Pancreas (tissue), 10 donors: ENCODE measurements around the gene FRMD4A. TPM values are rescaled to one million over a fixed set of nuclear protein-coding genes. Genes with fewer than 3 reads are reported as not detected.

Experiments used
- ATAC-seq, 4 donors: fragments of 200-7000 bp; cut with Tn5 transposase; one replicate each; pipeline versions ENCODE4 v1.8.0 to v1.9.1; 2020; ENCODE audit warnings: mild to moderate bottlenecking in 4 of 4, moderate library complexity in 4 of 4
- DNase-seq, 6 donors: peaks; one replicate each; pipeline ENCODE4 v3.0.0-alpha.2; 2020
- FAIRE-seq: peaks from 2 replicates; lab custom pipeline; 2012; peaks lifted over from hg19 to GRCh38; lab: Jason Lieb, UNC
- H3K27ac ChIP-seq, 4 donors: fragments of 200-600 bp; sonication (generic); 1 replicate in 3 of 4; 2 replicates in 1 of 4; pipeline versions ENCODE4 v1.5.0 to v1.8.0; 2020
- H3K27me3 ChIP-seq, 4 donors: fragments of 200-600 bp; one replicate each; pipeline ENCODE4 v1.8.0; 2021
- H3K36me3 ChIP-seq, 3 donors: fragments of 200-600 bp; sonication (generic) in 1 of 3; one replicate each; pipeline versions ENCODE4 v1.5.0 to v1.8.0; 2020 to 2021
- H3K4me1 ChIP-seq, 3 donors: fragments of 200-600 bp; one replicate each; pipeline ENCODE4 v1.8.0; 2021
- H3K4me3 ChIP-seq, 4 donors: fragments of 200-600 bp; sonication (generic) in 2 of 4; one replicate each; pipeline versions ENCODE4 v1.5.0 to v1.8.0; 2020 to 2021
- H3K9me3 ChIP-seq, 4 donors: fragments of 200-600 bp; one replicate each; pipeline ENCODE4 v1.8.0; 2021
- WGBS, 2 donors: extraction: QIAGEN DNeasy Blood & Tissue Kit; methylation state at CpG; one replicate each; pipeline ENCODE4 v1.1.7; 2013; 5-methylcytosine and 5-hydroxymethylcytosine counted together
- intact Hi-C, 3 donors: fragments of 100-400 bp; cut with DNase I; formaldehyde crosslinking; loops; one replicate each; pipeline versions ENCODE4 v1.11.1 to v1.14.2; 2022
- polyA plus RNA-seq, 2 donors: library from polyadenylated mRNA; stranded (reverse); fragments of 200-250 nt; gene quantifications; one replicate each; pipeline ENCODE4 v1.2.3, GENCODE V29; 2013
- total RNA-seq, 6 donors: library from RNA; stranded (reverse); fragmentation: NEBNext Ultra II Directional in 4 of 6; extraction: Animal tissue kit (Norgen Biotek cat#: 25700) in 4 of 6; gene quantifications; one replicate each; pipeline versions ENCODE4 v1.2.1 to v1.2.4, GENCODE V29; 2021 to 2023
- TF ChIP-seq, protein P1 (sequence below), 4 donors: fragments of 200-600 bp; sonication (generic) in 3 of 4; IDR thresholded peaks; one replicate each; pipeline versions ENCODE4 v1.5.0 to v1.8.0; 2021; ENCODE audit warnings: antibody characterized with exemption in 4 of 4
- donor health status: healthy with polysubstance abuse.
- donor health status: DM: no; HTN: no; CAD: no; lungs with moderate emphysema.
- donor health status: DM: no; HTN: no; CAD: no.
- donor health status: control.
- donor health status: control.
- donor health status: Bipolar disorder and iron deficiency.
- donor health status: DM: yes; HTN: yes; CAD: no.
- donor health status: DM: no; HTN: no; CAD: no.
- donor health status: DM: no; HTN: no; CAD: no.
- donor health status: DM: yes; HTN: yes; CAD: no.

The FRMD4A gene
- total and polyA plus RNA-seq, 8 donors = 13.5 to 27.5 (median 18.7) TPM

- FAIRE-seq (no peak), ATAC-seq (no peak), DNase-seq (no peak)
- Histone ChIP-seq H3K36me3 (no peaks in the 10 kb centered on the region), H3K4me1 (no peaks in the 10 kb centered on the region), H3K27ac (no peak overlapping the region), H3K9me3 (no peaks in the 10 kb centered on the region), H3K27me3 (no peaks in the 10 kb centered on the region), H3K4me3 (no peak overlapping the region)
- WGBS, 2 donors = 71 to 86% methylated on average over 6 of the region's 6 CpGs
- TF ChIP-seq, protein P1, sequence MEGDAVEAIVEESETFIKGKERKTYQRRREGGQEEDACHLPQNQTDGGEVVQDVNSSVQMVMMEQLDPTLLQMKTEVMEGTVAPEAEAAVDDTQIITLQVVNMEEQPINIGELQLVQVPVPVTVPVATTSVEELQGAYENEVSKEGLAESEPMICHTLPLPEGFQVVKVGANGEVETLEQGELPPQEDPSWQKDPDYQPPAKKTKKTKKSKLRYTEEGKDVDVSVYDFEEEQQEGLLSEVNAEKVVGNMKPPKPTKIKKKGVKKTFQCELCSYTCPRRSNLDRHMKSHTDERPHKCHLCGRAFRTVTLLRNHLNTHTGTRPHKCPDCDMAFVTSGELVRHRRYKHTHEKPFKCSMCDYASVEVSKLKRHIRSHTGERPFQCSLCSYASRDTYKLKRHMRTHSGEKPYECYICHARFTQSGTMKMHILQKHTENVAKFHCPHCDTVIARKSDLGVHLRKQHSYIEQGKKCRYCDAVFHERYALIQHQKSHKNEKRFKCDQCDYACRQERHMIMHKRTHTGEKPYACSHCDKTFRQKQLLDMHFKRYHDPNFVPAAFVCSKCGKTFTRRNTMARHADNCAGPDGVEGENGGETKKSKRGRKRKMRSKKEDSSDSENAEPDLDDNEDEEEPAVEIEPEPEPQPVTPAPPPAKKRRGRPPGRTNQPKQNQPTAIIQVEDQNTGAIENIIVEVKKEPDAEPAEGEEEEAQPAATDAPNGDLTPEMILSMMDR (IDR thresholded peaks at IDR 0.05) = no peak
- intact Hi-C loops = no loop called here
These were observed 44.7 kb downstream of the FRMD4A start for GRCh38 chr10:14285941-14286560.

- no peaks in the 10 kb centered on the region for H3K36me3 ChIP-seq
- WGBS, 2 donors = 88 to 94% methylated on average over 4 of the region's 4 CpGs
- no peak for DNase-seq
- intact Hi-C loops = no loop called here
- H3K4me3 ChIP-seq = no peak overlapping the region
- no peaks in the 10 kb centered on the region for H3K9me3 ChIP-seq
- H3K27me3 ChIP-seq = no peaks in the 10 kb centered on the region
- FAIRE-seq = no peak
- ATAC-seq = no peak
- H3K4me1 ChIP-seq = no peaks in the 10 kb centered on the region
- TF ChIP-seq, protein P1 (IDR thresholded peaks at IDR 0.05) = no peak
- no peak overlapping the region for H3K27ac ChIP-seq
These were observed 48.4 kb downstream of the FRMD4A start for GRCh38 chr10:14282276-14282675.

DNA sequence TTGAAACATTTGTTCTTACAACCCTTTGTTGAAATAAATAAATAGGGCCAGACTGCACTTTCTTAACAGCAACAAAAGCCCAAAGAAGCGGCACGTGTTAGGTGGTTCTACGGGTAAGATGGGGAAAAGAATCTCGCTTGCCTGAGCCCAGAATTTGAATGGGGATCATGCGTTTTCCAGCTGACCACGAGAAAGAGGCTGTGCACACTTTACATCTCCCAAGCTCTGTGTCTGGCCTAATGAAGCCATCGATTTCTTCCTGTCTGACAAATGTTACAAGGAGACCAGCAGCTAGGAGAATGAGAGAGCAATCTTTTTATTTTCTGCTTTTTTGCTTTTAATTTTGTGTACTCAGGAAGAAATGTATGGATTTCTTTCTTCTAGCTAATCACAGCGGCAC is 52.2 kb downstream of the FRMD4A start:
- 87 to 89% methylated on average over 8 of the region's 8 CpGs for WGBS, 2 donors
- no peak for DNase-seq
- Histone ChIP-seq H3K9me3 (no peaks in the 10 kb centered on the region), H3K4me1 (no peaks in the 10 kb centered on the region), H3K27me3 (no peaks in the 10 kb centered on the region), H3K36me3 (no peaks in the 10 kb centered on the region), H3K27ac (no peak overlapping the region), H3K4me3 (no peak overlapping the region)
- TF ChIP-seq, protein P1 (IDR thresholded peaks at IDR 0.05) = no peak
- no peak for FAIRE-seq
- no peak for ATAC-seq
- intact Hi-C loops = no loop called here

- Histone ChIP-seq H3K36me3 (no peaks in the 10 kb centered on the region), H3K9me3 (no peaks in the 10 kb centered on the region), H3K27ac (no peak overlapping the region), H3K4me3 (no peak overlapping the region), H3K27me3 (no peaks in the 10 kb centered on the region), H3K4me1 (no peaks in the 10 kb centered on the region)
- TF ChIP-seq, protein P1 (IDR thresholded peaks at IDR 0.05) = no peak
- no peak for DNase-seq
- no peak for ATAC-seq
- 79 to 83% methylated on average over 4 of the region's 4 CpGs for WGBS, 2 donors
- intact Hi-C loops = no loop called here
- no peak for FAIRE-seq
These were observed 54.5 kb downstream of the FRMD4A start for GRCh38 chr10:14276210-14276609.

- intact Hi-C loops = no loop called here
- no peaks in the 10 kb centered on the region for H3K4me1 ChIP-seq
- 77 to 88% methylated on average over 3 of the region's 3 CpGs for WGBS, 2 donors
- no peaks in the 10 kb centered on the region for H3K36me3 ChIP-seq
- no peak for FAIRE-seq
- no peak overlapping the region for H3K27ac ChIP-seq
- DNase-seq = no peak
- no peak for ATAC-seq
- TF ChIP-seq, protein P1 (IDR thresholded peaks at IDR 0.05) = no peak
- H3K27me3 ChIP-seq = no peaks in the 10 kb centered on the region
- H3K4me3 ChIP-seq = no peak overlapping the region
- H3K9me3 ChIP-seq = no peaks in the 10 kb centered on the region
These were observed 59.1 kb downstream of the FRMD4A start for GRCh38 chr10:14271621-14272020.
